ENCODE results near the gene CD101. TPM values are rescaled to one million over a fixed set of nuclear protein-coding genes. Genes with fewer than 3 reads are reported as not detected.
A peak's percentile ranks its signal among the peaks of the same experiment; 100 is the strongest.

Gene CD101
- total RNA-seq, 1 donor from 2014 or later, result 0.80 TPM

DNA sequence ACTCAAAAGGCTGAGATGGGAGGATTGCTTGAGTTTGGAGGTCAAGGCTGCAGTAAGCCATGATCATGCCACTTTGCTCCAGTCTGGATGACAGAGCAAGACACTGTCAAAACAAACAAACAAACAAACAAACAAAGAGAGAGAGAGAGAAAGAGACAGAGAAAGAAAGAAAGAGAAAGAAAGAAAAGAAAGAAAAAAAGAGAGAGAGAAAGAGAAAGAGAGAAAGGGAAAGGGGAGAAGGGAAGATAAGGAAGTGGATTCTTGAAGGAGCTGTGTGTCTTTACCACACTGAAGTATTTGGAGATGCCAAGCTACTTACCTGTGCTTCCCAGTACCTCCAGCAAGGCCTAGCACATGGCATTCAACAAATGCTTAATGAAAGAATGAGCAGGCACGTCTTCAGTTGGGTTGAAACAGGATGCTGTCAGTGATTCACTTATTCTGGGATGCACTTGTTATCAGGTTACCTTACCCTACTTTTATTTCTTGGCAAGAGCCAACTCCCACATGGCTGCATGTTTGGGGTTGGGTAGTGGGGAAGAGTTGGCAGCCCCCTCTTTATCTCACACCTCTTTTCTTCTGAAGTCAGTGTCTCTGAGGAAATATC, 28.8 kb downstream of the CD101 start:
- no peaks in the 10 kb centered on the region for H3K27me3 Mint-ChIP-seq (ENCODE audit: insufficient read depth)
- peaks cover 5% of the 10 kb centered on the region for H3K4me1 Mint-ChIP-seq (ENCODE audit: low read depth)
- peak overlapping the region; percentile 41 for H3K27ac Mint-ChIP-seq

DNA sequence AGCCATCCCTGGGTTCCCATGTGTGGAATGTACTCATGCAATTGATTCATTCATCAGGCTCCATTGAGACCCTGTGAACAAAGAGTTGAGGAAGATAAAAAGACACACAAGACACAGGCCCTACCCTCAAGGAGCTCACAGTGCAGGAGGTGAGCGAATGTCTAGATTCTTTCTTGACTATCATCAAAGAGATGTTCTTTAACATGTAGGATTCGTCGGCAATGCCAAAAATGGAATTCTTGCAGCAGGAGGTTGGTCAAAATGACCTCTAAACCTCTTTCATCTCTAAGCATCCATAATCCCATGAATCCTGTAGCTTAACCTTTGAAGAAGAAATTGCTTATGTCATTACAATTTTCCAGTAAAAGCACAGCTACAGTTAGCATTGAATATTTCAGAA, 30.7 kb downstream of the CD101 start:
- Mint-ChIP-seq H3K36me3 (ENCODE audit: low read depth) (no peaks in the 10 kb centered on the region), H3K27ac (no peak overlapping the region), H3K4me3 (no peak overlapping the region), H3K27me3 (ENCODE audit: insufficient read depth) (no peaks in the 10 kb centered on the region), H3K4me1 (ENCODE audit: low read depth) (peaks cover 5% of the 10 kb centered on the region), H3K9me3 (no peaks in the 10 kb centered on the region)
- DNase-seq (ENCODE audit: low spot score), result no peak
- intact Hi-C loops (cut with micrococcal nuclease), result no loop called here

More for the DNA sequence above, 28.8 kb downstream of the CD101 start:
- no peak overlapping the region for H3K4me3 Mint-ChIP-seq
- intact Hi-C loops (cut with micrococcal nuclease), result no loop called here
- H3K36me3 Mint-ChIP-seq (ENCODE audit: low read depth), result no peaks in the 10 kb centered on the region
- DNase-seq (ENCODE audit: low spot score), result no peak
- no peaks in the 10 kb centered on the region for H3K9me3 Mint-ChIP-seq

DNA sequence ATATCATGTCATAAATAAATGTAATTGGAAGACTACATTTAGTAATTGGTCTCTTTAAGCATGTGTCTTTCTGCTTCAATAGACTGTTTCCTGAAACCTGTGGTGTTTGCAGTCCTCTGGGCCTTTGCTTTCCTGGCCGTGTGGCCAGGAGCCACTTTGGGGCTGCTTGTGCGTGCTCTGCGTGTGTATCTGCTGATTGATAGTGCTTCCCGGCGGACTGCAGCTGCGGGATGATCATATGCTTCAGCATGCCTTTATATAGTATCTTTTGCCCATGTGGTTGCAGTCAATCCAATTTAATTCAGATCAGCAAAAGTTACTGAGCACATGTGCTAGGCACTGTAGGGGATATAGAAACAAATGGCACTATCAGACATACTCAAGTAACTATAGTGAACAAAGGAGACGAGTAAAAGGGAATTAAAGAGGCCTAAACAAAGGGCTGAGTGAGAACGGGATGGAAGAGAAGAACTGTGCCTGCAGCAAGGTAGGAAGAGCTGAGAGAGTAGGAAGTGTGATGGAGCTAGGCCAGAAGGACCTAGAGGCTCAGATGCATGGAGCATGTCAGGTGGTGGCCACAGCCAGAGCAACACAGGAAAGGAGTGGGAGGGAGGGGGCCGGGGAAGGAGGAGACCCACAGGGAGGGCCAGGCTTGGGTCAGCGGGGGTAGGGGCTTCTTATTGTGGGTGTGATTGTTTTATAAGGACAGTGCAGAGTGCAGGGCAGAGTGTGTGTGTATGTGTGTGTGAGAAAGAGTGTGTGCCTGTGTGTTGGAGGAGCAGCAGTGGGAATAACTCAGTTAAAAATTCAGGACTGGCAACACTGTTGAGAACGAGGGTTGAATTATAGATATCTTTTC, 31.4 kb downstream of the CD101 start:
- no peak for DNase-seq (ENCODE audit: low spot score)
- no peaks in the 10 kb centered on the region for H3K36me3 Mint-ChIP-seq (ENCODE audit: low read depth)

DNA sequence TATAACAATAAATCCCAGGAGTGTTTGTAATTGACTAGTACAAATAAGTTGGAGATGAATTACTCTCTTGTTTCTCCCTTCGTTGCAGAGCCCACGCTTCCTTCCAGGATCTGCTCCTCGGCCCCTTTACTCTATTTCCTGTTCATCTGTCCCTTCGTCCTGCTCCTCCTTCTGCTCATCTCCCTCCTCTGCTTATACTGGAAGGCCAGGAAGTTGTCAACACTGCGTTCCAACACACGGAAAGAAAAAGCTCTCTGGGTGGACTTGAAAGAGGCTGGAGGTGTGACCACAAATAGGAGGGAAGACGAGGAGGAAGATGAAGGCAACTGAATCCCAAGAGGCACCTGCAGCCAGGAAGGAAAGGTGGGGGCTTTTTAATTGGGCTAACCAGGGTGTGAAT, 32.2 kb downstream of the CD101 start:
- H3K27me3 Mint-ChIP-seq (ENCODE audit: insufficient read depth), result no peaks in the 10 kb centered on the region
- intact Hi-C loops (cut with micrococcal nuclease), result no loop called here
- no peaks in the 10 kb centered on the region for H3K9me3 Mint-ChIP-seq
- H3K4me3 Mint-ChIP-seq, result no peak overlapping the region
- peaks cover 5% of the 10 kb centered on the region for H3K4me1 Mint-ChIP-seq (ENCODE audit: low read depth)
- no peak for DNase-seq (ENCODE audit: low spot score)
- H3K36me3 Mint-ChIP-seq (ENCODE audit: low read depth), result no peaks in the 10 kb centered on the region
- H3K27ac Mint-ChIP-seq, result no peak overlapping the region

More for the DNA sequence above, 31.4 kb downstream of the CD101 start:
- Mint-ChIP-seq H3K4me1 (ENCODE audit: low read depth) (peaks cover 5% of the 10 kb centered on the region), H3K27ac (no peak overlapping the region), H3K4me3 (no peak overlapping the region), H3K27me3 (ENCODE audit: insufficient read depth) (no peaks in the 10 kb centered on the region), H3K9me3 (no peaks in the 10 kb centered on the region)
- intact Hi-C loops (cut with micrococcal nuclease), result no loop called here

DNA sequence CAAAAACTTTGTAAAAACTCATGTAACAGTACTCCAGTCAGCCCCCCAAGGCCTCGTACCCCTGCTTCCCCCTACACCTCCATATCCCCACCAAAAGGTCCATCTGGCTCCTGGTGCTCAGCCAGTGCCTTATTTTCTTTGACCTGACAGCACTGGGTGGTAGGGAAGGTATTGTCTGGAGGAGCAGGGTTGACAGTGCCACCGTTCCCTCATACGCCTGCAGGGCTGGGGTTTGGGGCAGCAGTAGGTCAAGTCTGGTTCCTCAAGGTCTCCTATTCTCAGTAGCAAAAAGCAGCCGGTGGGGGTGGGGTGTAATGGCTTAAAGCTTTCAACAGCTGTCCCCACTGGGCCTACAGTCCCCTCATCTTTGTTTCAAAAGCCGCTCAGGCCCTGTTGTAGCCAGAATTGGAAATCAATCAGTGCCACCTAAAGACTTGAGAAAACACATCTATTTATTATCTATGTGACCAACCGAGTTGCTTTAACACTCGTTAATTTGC, 33.3 kb downstream of the CD101 start:
- H3K27ac Mint-ChIP-seq, result no peak overlapping the region
- peaks cover 5% of the 10 kb centered on the region for H3K4me1 Mint-ChIP-seq (ENCODE audit: low read depth)
- no peak for DNase-seq (ENCODE audit: low spot score)
- H3K4me3 Mint-ChIP-seq, result no peak overlapping the region
- no peaks in the 10 kb centered on the region for H3K9me3 Mint-ChIP-seq
- H3K36me3 Mint-ChIP-seq (ENCODE audit: low read depth), result no peaks in the 10 kb centered on the region
- intact Hi-C loops (cut with micrococcal nuclease), result no loop called here
- no peaks in the 10 kb centered on the region for H3K27me3 Mint-ChIP-seq (ENCODE audit: insufficient read depth)

DNA sequence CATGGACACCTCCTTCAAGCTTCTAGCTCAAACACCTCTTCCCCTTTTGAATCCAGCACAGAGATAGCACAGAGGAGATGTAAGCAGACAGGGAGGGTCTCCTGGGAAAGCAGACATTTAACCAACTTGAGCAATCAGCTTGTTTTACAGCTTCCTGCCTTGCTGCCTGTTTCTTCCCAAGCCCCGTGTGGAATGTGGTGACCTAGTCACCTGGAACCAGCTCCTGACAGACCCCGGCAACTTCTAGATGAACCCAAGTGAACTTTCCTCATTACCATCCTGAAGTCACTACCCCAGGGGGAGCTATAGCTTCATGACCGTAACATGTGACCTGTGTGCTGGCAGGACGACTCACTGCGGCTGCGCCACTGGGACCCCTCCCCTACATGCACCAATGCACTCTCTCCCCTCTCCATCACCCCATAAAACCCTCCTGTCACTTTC, 34.5 kb downstream of the CD101 start:
- no peak overlapping the region for H3K4me3 Mint-ChIP-seq
- H3K27me3 Mint-ChIP-seq (ENCODE audit: insufficient read depth), result no peaks in the 10 kb centered on the region
- no peak overlapping the region for H3K27ac Mint-ChIP-seq
- H3K4me1 Mint-ChIP-seq (ENCODE audit: low read depth), result no peaks in the 10 kb centered on the region
- no peaks in the 10 kb centered on the region for H3K36me3 Mint-ChIP-seq (ENCODE audit: low read depth)
- no peaks in the 10 kb centered on the region for H3K9me3 Mint-ChIP-seq
- DNase-seq (ENCODE audit: low spot score), result no peak
- intact Hi-C loops (cut with micrococcal nuclease), result no loop called here

DNA sequence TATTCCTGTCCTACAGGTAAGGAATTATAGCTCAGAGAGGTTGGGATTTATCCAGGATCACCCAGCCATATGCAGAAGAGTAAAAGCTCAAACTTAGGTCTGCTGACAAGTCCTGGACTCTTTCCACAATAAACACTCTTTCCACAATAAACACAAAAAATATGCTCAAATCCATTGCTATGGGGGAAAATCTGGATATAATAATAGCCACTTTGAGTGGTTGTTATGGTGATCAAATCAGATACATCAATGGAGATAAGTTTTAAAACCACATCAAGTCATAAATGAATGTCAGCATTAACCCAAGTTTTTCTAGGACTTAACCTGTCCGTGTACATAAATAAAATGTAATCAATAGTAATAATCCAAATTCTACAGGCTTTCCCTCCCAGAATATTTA, 36.2 kb downstream of the CD101 start:
- Mint-ChIP-seq H3K36me3 (ENCODE audit: low read depth) (peaks cover 2% of the 10 kb centered on the region), H3K9me3 (no peaks in the 10 kb centered on the region), H3K27ac (no peak overlapping the region), H3K4me3 (no peak overlapping the region), H3K4me1 (ENCODE audit: low read depth) (no peaks in the 10 kb centered on the region), H3K27me3 (ENCODE audit: insufficient read depth) (no peaks in the 10 kb centered on the region)
- no peak for DNase-seq (ENCODE audit: low spot score)
- intact Hi-C loops (cut with micrococcal nuclease), result no loop called here

DNA sequence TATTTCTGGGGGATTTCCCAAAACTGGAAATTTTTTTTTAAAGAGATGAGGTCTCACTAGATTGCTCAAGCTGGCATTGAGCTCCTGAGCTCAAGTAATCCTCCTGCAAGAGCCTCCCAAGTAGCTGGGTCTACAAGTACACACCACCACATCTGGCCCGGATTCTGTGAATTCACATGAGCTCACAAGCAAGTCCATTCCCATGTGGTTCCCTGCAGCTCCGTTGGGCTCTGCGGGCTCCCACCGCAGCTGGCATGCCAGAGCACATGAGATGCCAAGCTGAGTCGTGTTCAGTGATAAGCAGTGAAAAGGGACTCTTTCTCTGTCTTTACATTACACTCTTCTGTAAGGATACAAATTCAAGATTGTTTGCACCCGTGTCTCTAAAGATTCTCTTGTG, 36.7 kb downstream of the CD101 start:
- H3K4me3 Mint-ChIP-seq, result no peak overlapping the region
- H3K36me3 Mint-ChIP-seq (ENCODE audit: low read depth), result peaks cover 2% of the 10 kb centered on the region
- no peaks in the 10 kb centered on the region for H3K27me3 Mint-ChIP-seq (ENCODE audit: insufficient read depth)
- no peak for DNase-seq (ENCODE audit: low spot score)
- no peak overlapping the region for H3K27ac Mint-ChIP-seq
- no peaks in the 10 kb centered on the region for H3K9me3 Mint-ChIP-seq
- no peaks in the 10 kb centered on the region for H3K4me1 Mint-ChIP-seq (ENCODE audit: low read depth)
- intact Hi-C loops (cut with micrococcal nuclease), result no loop called here

DNA sequence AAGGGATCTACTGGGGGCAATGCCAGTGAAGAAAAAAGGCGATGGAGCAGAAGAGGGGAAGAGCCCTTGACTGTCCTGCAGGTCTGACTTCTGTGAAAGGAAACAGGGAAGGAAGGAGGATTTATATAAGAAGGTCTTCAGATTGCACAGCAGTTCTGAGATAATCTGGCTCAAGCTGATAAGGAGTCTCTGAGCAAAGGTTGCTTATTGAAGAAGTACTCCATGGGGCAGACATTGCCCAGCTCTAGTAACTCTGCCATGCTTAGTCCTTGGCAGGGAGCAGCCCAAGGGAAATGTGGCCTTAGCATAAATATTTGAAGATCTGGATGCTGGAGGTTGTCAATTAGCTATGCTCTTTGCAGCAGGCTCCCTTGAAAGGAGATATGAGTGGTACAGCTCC, 42.7 kb downstream of the CD101 start:
- Mint-ChIP-seq H3K36me3 (ENCODE audit: low read depth) (peaks cover 19% of the 10 kb centered on the region), H3K27me3 (ENCODE audit: insufficient read depth) (no peaks in the 10 kb centered on the region), H3K4me1 (ENCODE audit: low read depth) (peaks cover 18% of the 10 kb centered on the region), H3K9me3 (peaks cover 6% of the 10 kb centered on the region), H3K4me3 (no peak overlapping the region), H3K27ac (no peak overlapping the region)
- intact Hi-C loops (cut with micrococcal nuclease), result no loop called here
- no peak for DNase-seq (ENCODE audit: low spot score)

DNA sequence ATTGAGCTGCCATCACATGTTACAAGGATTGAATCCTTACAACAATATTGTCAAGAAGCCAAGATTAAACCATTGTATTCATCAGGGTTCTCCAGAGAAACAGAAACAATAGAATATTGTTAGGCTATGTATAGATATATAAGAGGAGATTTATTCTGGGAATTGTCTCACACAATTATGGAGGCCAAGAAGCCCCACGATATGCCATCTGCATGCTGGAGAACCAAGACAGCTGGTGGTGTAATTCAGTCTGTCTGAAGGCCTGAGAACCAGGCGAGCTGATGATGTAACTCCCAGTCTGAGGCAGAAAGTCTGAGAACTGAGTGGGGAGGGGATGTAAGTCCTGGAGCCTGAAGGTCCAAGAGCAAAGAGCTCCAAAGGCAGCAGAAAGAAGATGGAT, 44.1 kb downstream of the CD101 start:
- Mint-ChIP-seq H3K36me3 (ENCODE audit: low read depth) (peaks cover 25% of the 10 kb centered on the region), H3K27ac (no peak overlapping the region), H3K4me1 (ENCODE audit: low read depth) (peaks cover 33% of the 10 kb centered on the region), H3K27me3 (ENCODE audit: insufficient read depth) (no peaks in the 10 kb centered on the region), H3K4me3 (no peak overlapping the region), H3K9me3 (peaks cover 6% of the 10 kb centered on the region)
- intact Hi-C loops (cut with micrococcal nuclease), result no loop called here
- DNase-seq (ENCODE audit: low spot score), result no peak

DNA sequence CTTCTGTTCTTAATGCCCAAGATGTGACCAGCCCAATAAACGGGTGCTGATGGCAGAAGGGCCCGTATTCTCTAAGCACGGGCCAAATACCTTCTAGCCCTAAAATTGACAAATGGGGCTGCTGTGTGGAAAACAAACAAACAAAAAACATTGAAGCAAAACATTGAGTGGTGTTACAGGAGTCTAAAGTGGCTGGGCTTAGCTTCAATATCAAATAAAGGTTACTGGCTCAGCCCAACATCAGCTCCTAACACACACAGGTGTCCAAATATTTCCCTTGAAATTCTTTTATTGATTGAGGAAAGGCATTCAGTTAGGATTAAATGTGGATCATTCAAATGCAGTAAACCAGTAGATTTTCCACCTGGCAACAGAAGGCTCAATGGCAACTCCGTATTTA, 45.2 kb downstream of the CD101 start:
- no peak overlapping the region for H3K27ac Mint-ChIP-seq
- H3K27me3 Mint-ChIP-seq (ENCODE audit: insufficient read depth), result no peaks in the 10 kb centered on the region
- peaks cover 44% of the 10 kb centered on the region for H3K4me1 Mint-ChIP-seq (ENCODE audit: low read depth)
- no peak overlapping the region for H3K4me3 Mint-ChIP-seq
- DNase-seq (ENCODE audit: low spot score), result no peak
- peaks cover 22% of the 10 kb centered on the region for H3K36me3 Mint-ChIP-seq (ENCODE audit: low read depth)
- peaks cover 6% of the 10 kb centered on the region for H3K9me3 Mint-ChIP-seq
- intact Hi-C loops (cut with micrococcal nuclease), result no loop called here

DNA sequence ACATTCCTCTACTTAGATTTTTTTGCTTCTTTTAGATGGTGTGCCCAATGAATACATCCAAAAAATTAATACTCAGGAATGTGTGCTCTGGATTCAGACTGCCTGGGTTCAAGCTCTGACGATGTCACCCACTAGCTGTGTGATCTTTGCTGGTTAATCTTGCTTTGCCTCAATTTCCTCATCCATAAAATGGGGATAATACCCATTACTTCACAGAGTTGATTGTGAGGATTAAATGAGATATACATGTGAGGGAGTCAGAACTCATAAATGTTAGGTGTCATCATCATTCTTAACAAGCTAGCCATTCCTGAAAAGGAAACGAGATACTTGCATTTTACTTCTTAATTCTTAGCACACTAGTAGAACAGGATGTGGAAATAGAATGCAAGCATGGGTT, 45.7 kb downstream of the CD101 start:
- Mint-ChIP-seq H3K4me1 (ENCODE audit: low read depth) (peaks cover 49% of the 10 kb centered on the region), H3K9me3 (peaks cover 6% of the 10 kb centered on the region), H3K27ac (no peak overlapping the region), H3K4me3 (no peak overlapping the region), H3K27me3 (ENCODE audit: insufficient read depth) (no peaks in the 10 kb centered on the region), H3K36me3 (ENCODE audit: low read depth) (peaks cover 22% of the 10 kb centered on the region)
- intact Hi-C loops (cut with micrococcal nuclease), result no loop called here
- DNase-seq (ENCODE audit: low spot score), result no peak

DNA sequence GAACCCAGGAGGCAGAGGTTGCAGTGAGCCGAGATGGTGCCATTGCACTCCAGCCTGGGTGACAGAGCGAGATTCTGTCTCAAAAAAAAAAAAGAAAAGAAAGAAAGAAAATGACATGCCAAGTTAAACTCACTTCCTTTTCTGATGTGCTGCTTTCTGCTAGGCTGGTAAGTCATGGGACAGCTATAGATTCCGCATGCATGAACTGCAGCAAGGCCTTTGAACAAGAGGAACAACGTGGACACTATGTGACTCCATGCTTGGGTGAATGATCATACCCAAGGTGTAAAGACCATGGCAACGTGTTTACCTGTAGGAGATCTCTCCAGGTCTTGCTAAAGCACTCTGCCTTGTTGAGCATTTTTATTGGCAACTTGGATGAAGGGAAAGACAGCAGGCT, 48.3 kb downstream of the CD101 start:
- no peaks in the 10 kb centered on the region for H3K27me3 Mint-ChIP-seq (ENCODE audit: insufficient read depth)
- no peak for DNase-seq (ENCODE audit: low spot score)
- no peak overlapping the region for H3K4me3 Mint-ChIP-seq
- peak overlapping the region; percentile 13 for H3K27ac Mint-ChIP-seq
- H3K36me3 Mint-ChIP-seq (ENCODE audit: low read depth), result peaks cover 21% of the 10 kb centered on the region
- H3K4me1 Mint-ChIP-seq (ENCODE audit: low read depth), result peaks cover 53% of the 10 kb centered on the region
- H3K9me3 Mint-ChIP-seq, result no peaks in the 10 kb centered on the region
- intact Hi-C loops (cut with micrococcal nuclease), result no loop called here
